Measurements from ENCODE around the gene KIAA0232. TPM values are rescaled to one million over a fixed set of nuclear protein-coding genes. Genes with fewer than 3 reads are reported as not detected.

Gene KIAA0232
- total and polyA plus RNA-seq, 10 of the 15 experiments (the other 5 are each of a cell fraction or from before 2014, with no cell fraction given): 2.8 to 15.1 (median 10.8) TPM

- no peaks in the 10 kb centered on the region for H3K27me3 ChIP-seq (replicated peaks in 1 of 2; ENCODE audit: control insufficient read depth in 2 of 2, insufficient read depth in 2 of 2, low read length in 1 of 2)
- SMC1A ChIA-PET (ENCODE audit: uncharacterized antibody, unreplicated experiment): interaction anchor here (1.1 to 1.9 kb wide), 6 partner anchors 29 to 153 kb away, joined by 3 to 5 read pairs (median 3); no protein-coding TSS in a partner anchor
- H2AFZ ChIP-seq (ENCODE audit: control insufficient read depth, low read depth, low read length): no peak overlapping the region
- 97% methylated on average over 6 of the region's 6 CpGs for WGBS (ENCODE audit: insufficient coverage, insufficient replicate concordance, low lambda C conversion rate, missing lambda C conversion rate)
- H4K20me1 ChIP-seq (ENCODE audit: control insufficient read depth, insufficient read depth): no peaks in the 10 kb centered on the region
- intact Hi-C loops (cut with micrococcal nuclease; ENCODE audit: unreplicated experiment) (loop anchor here (5.0 kb wide), 1 partner anchor 59 kb away; no protein-coding TSS in a partner anchor), in situ Hi-C loops (cut with MboI) (no loop called here)
- CTCF ChIA-PET: interaction anchor here (1.2 to 9.5 kb wide), 6 partner anchors 12 to 155 kb away, joined by 3 to 94 read pairs (median 6); partner anchors contain the start of gene GRPEL1
- FAIRE-seq: no peak
- H3K4me1 ChIP-seq (ENCODE audit: control insufficient read depth, insufficient read depth, low read length): peaks cover 33% of the 10 kb centered on the region
- H3K36me3 ChIP-seq (ENCODE audit: control insufficient read depth in 2 of 2, insufficient read depth in 2 of 2, low read length in 1 of 2): no peaks in the 10 kb centered on the region
- no peak overlapping the region for H3K27ac ChIP-seq (ENCODE audit: control insufficient read depth, insufficient read depth)
- RAD21 ChIA-PET (ENCODE audit: unreplicated experiment): interaction anchor here (1.0 to 2.4 kb wide), 2 partner anchors 14 to 73 kb away, joined by 5 to 7 read pairs; no protein-coding TSS in a partner anchor
- H3K9me3 ChIP-seq (replicated peaks; ENCODE audit: control insufficient read depth, insufficient read depth, low read length): no peaks in the 10 kb centered on the region
- no peak for DNase-seq (ENCODE audit: low read depth, low spot score)
- POLR2A ChIA-PET: interaction anchor here (1.5 kb wide), 1 partner anchor 50 kb away, joined by 3 read pairs; no protein-coding TSS in a partner anchor
- H3K4me2 ChIP-seq (ENCODE audit: control insufficient read depth, insufficient read depth): no peak overlapping the region
- no TSS peak for BruUV-seq (replicated peaks)
- no peak for ATAC-seq
- no peak overlapping the region for H3K9ac ChIP-seq (ENCODE audit: control insufficient read depth, insufficient read depth, low read length)
- H3K4me3 ChIP-seq: no peak overlapping the region
- peaks cover 22% of the 10 kb centered on the region for H3K79me2 ChIP-seq (ENCODE audit: control insufficient read depth, insufficient read depth, low read length)
- TF ChIP-seq NR2F1 (conservative IDR thresholded peaks at IDR 0.05) (no peak), E4F1 (IDR thresholded peaks at IDR 0.05; ENCODE audit: borderline replicate concordance, partially characterized antibody) (no peak), BRCA1 (IDR thresholded peaks at IDR 0.05; ENCODE audit: low read depth, low read length) (no peak), BACH1 (IDR thresholded peaks at IDR 0.05; ENCODE audit: borderline replicate concordance) (no peak), SREBF1 (IDR thresholded peaks at IDR 0.05; ENCODE audit: low read length) (no peak), SRF (IDR thresholded peaks at IDR 0.05; ENCODE audit: low read depth in 2 of 2, low read length in 2 of 2) (no peak), ZBTB40 (IDR thresholded peaks at IDR 0.05; ENCODE audit: borderline replicate concordance) (no peak), EZH2 (IDR thresholded peaks at IDR 0.05; ENCODE audit: borderline replicate concordance, control insufficient read depth, low read depth, low read length) (no peak)
- TF ChIP-seq, protein P1, sequence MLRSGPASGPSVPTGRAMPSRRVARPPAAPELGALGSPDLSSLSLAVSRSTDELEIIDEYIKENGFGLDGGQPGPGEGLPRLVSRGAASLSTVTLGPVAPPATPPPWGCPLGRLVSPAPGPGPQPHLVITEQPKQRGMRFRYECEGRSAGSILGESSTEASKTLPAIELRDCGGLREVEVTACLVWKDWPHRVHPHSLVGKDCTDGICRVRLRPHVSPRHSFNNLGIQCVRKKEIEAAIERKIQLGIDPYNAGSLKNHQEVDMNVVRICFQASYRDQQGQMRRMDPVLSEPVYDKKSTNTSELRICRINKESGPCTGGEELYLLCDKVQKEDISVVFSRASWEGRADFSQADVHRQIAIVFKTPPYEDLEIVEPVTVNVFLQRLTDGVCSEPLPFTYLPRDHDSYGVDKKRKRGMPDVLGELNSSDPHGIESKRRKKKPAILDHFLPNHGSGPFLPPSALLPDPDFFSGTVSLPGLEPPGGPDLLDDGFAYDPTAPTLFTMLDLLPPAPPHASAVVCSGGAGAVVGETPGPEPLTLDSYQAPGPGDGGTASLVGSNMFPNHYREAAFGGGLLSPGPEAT (IDR thresholded peaks at IDR 0.05; ENCODE audit: low read depth): no peak
- TF ChIP-seq, protein P2, sequence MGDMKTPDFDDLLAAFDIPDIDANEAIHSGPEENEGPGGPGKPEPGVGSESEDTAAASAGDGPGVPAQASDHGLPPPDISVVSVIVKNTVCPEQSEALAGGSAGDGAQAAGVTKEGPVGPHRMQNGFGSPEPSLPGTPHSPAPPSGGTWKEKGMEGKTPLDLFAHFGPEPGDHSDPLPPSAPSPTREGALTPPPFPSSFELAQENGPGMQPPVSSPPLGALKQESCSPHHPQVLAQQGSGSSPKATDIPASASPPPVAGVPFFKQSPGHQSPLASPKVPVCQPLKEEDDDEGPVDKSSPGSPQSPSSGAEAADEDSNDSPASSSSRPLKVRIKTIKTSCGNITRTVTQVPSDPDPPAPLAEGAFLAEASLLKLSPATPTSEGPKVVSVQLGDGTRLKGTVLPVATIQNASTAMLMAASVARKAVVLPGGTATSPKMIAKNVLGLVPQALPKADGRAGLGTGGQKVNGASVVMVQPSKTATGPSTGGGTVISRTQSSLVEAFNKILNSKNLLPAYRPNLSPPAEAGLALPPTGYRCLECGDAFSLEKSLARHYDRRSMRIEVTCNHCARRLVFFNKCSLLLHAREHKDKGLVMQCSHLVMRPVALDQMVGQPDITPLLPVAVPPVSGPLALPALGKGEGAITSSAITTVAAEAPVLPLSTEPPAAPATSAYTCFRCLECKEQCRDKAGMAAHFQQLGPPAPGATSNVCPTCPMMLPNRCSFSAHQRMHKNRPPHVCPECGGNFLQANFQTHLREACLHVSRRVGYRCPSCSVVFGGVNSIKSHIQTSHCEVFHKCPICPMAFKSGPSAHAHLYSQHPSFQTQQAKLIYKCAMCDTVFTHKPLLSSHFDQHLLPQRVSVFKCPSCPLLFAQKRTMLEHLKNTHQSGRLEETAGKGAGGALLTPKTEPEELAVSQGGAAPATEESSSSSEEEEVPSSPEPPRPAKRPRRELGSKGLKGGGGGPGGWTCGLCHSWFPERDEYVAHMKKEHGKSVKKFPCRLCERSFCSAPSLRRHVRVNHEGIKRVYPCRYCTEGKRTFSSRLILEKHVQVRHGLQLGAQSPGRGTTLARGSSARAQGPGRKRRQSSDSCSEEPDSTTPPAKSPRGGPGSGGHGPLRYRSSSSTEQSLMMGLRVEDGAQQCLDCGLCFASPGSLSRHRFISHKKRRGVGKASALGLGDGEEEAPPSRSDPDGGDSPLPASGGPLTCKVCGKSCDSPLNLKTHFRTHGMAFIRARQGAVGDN (IDR thresholded peaks at IDR 0.05): no peak
Measured at GRCh38 chr4:6913350-6913905, 130.9 kb downstream of the KIAA0232 start.

All from GM12878 (cell line).